ENCODE measurements around the gene NPC1.

The NPC1 gene

GRCh38 chr18:23515911-23516546 lies 70.3 kb downstream of the NPC1 start:
- TF ChIP-seq POLR2AphosphoS5 (IDR thresholded peaks at IDR 0.05; ENCODE audit: low read depth, low read length): no peak
- no peak for TF ChIP-seq FOXP2 (optimal IDR thresholded peaks at IDR 0.05; ENCODE audit: borderline replicate concordance, extremely low read depth, extremely low read length, insufficient read depth)
- TF ChIP-seq REST (IDR thresholded peaks at IDR 0.05; ENCODE audit: insufficient read depth in 1 of 2, low read depth in 2 of 2, low read length in 2 of 2): no peak
- TF ChIP-seq SIN3A (IDR thresholded peaks at IDR 0.05; ENCODE audit: borderline replicate concordance, insufficient read depth, low read length): no peak
- TF ChIP-seq TAF1 (IDR thresholded peaks at IDR 0.05; ENCODE audit: borderline replicate concordance, insufficient read depth, low read length): no peak

GRCh38 chr18:23512641-23513040 lies 73.7 kb downstream of the NPC1 start:
- TF ChIP-seq REST (IDR thresholded peaks at IDR 0.05; ENCODE audit: insufficient read depth in 1 of 2, low read depth in 2 of 2, low read length in 2 of 2) (no peak), POLR2AphosphoS5 (IDR thresholded peaks at IDR 0.05; ENCODE audit: low read depth, low read length) (no peak), SIN3A (IDR thresholded peaks at IDR 0.05; ENCODE audit: borderline replicate concordance, insufficient read depth, low read length) (no peak), FOXP2 (optimal IDR thresholded peaks at IDR 0.05; ENCODE audit: borderline replicate concordance, extremely low read depth, extremely low read length, insufficient read depth) (no peak), TAF1 (IDR thresholded peaks at IDR 0.05; ENCODE audit: borderline replicate concordance, insufficient read depth, low read length) (no peak)

GRCh38 chr18:23506393-23506792 lies 79.9 kb downstream of the NPC1 start:
- TF ChIP-seq POLR2AphosphoS5 (IDR thresholded peaks at IDR 0.05; ENCODE audit: low read depth, low read length): no peak
- no peak for TF ChIP-seq REST (IDR thresholded peaks at IDR 0.05; ENCODE audit: insufficient read depth in 1 of 2, low read depth in 2 of 2, low read length in 2 of 2)
- TF ChIP-seq SIN3A (IDR thresholded peaks at IDR 0.05; ENCODE audit: borderline replicate concordance, insufficient read depth, low read length): no peak
- no peak for TF ChIP-seq FOXP2 (optimal IDR thresholded peaks at IDR 0.05; ENCODE audit: borderline replicate concordance, extremely low read depth, extremely low read length, insufficient read depth)
- TF ChIP-seq TAF1 (IDR thresholded peaks at IDR 0.05; ENCODE audit: borderline replicate concordance, insufficient read depth, low read length): no peak

- TF ChIP-seq REST (IDR thresholded peaks at IDR 0.05; ENCODE audit: insufficient read depth in 1 of 2, low read depth in 2 of 2, low read length in 2 of 2): no peak
- TF ChIP-seq FOXP2 (optimal IDR thresholded peaks at IDR 0.05; ENCODE audit: borderline replicate concordance, extremely low read depth, extremely low read length, insufficient read depth): no peak
- no peak for TF ChIP-seq TAF1 (IDR thresholded peaks at IDR 0.05; ENCODE audit: borderline replicate concordance, insufficient read depth, low read length)
- no peak for TF ChIP-seq SIN3A (IDR thresholded peaks at IDR 0.05; ENCODE audit: borderline replicate concordance, insufficient read depth, low read length)
- no peak for TF ChIP-seq POLR2AphosphoS5 (IDR thresholded peaks at IDR 0.05; ENCODE audit: low read depth, low read length)
Observed at GRCh38 chr18:23504720-23505119, 81.6 kb downstream of the NPC1 start.

Measured in PFSK-1 (cell line).